Retina (tissue), 1 donor: ENCODE data around the gene ZYG11B.
A peak's percentile ranks its signal among the peaks of the same experiment; 100 is the strongest.
"Not testable (repeated sequence)": the region's sequence is repeated elsewhere in the genome, so short reads cannot be mapped to it uniquely, and the experiment has no call there.

ENCODE experiments used
- DNase-seq: peaks from one replicate; pipeline ENCODE4 v3.0.0-alpha.2; 2016

The ZYG11B gene

DNA sequence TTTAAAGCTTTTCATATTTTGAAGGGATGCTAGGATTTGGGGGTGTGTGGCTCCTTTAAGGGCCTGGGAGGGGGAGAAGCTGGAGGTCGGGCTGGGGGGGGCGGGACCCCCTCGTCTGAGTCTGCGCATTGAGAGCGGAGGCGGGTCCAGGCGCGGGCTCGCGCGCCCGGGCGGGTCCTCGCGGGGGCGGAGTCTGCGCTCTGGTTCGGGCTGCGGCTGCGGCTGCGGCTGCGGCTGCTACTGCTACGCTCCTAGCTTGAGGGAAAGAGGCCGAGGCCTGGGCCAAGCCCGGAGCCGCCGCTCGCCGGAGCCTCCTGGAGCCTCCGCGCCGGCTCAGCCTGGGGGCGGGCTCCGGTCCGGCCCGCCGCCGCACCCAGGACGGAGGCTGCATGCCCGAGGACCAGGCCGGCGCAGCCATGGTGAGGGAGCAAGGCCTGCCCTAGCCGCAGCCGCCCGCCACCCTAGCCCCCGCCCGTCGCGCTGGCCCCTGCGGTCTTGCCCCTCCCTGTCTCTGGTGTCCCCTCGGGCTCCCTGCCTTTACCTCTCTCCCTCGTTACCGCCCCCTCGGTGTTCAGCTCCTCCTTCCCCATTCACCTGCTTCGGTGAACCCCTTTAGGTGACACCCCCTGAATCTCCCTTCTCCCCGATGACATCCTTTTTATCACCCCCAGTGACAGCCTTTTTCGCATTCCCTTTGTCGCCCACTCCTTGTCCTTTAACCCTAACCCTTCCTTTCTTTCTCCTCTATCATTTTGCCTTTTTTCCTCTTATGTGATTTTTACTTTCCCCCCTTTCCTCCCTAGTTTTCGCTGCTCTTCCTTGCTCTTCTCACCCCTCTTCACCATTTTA is at the start of gene ZYG11B:
ZYG11B (plus strand) TSS at position 189 of the 849 bp plus-strand sequence; CDS start at position 390, 201 bp downstream.
- peak; percentile 92 for DNase-seq

DNA sequence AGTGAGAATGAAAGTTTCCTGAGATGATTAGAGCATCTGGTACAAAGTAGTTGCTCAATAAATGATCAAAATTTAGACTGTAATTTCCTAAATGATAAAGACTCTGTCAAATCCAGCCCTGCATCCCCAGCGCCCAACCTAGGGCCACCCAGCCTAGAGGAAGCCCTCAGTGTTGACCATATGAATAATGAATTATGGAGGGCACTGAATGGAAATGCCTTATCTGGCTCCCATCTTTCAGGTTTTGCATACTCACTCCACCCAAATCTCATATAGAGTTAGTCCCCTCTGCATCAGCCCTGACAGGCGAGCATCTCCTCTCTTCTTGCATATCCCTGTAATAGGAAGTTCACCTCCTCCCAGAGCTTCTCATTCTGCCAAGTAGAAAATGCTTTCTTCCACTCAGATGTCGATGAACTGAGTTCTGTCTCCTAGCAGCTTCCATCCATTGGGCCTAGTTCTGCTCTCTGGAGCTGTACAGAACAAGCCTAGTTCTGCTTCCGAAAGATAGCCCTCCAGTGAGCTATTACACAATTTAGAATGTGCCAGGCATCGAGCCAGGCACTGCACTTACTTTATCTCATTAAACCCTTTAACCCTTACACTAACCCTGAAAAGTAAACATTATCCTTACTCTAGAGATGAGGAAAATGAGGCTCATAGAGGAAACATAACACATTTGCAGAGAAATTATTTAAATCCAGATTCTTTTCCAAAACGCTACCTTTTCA is 49.0 kb upstream of the ZYG11B start:
- no peak for DNase-seq

- no peak for DNase-seq
Measured at GRCh38 chr1:52679048-52679447, 47.2 kb upstream of the ZYG11B start.

GRCh38 chr1:52679498-52679897 is 46.8 kb upstream of the ZYG11B start:
- no peak for DNase-seq

DNA sequence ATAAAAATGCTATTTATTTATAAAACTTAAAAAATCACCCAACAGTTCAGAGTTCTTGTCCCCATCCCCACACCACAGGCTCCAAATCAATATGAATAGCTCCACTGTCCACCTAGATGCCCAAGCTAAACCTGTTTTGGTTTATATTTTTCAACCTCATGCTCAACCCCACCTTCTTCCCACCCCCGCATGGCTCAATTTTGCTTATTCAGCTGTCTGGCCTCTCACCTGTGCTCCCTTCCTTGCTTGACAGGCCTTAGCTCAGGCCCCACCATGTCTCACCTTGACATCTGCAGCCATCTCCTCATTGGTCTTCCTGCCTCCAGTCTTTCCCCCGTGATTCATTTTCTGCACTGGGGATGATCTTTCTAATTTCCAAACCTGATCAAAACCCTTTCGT is 45.9 kb upstream of the ZYG11B start:
- DNase-seq, result no peak

DNA sequence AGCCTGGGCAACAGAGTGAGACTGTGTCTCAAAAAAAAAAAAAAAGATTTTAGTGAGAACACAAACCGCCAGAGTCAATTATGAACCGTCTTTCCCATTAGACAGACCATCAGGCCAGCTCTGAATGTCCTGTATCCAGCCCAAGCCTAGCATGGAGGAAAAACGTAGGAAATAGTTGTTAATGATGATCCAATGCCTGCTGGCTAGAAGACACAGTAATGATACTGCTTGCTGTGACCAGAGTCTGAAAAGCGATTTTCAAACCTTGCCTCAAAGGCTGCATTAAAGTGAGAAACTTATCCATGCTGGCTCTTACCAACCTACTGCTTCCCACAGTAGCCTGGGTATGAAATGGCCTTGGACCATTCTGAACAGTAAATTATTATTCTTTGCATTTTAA is 45.1 kb upstream of the ZYG11B start:
- no peak for DNase-seq

DNA sequence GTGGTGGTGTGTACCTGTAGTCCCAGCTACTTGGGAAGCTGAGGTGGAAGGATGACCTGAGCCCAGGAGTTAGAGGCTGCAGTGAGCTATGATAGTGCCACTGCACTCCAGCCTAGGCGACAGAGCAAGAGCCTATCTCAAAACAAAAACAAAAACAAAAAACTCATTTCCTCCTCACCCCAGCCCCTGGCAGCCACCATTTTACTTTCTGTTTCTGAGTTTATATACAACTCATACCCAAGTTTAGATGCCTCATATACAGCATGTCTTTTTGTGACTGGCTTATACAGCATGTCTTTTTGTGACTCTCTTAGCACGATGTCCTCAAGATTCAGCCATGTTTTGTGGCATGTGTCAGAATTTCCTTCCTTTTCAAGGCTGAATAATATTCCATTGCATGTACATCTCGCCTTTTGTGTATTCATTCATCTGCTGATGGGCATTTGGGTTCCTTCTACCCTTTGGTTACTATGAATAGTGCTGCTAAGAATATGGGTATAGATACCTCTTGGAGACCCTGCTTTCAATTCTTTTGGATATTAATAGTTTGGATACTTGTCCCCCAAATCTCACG is 42.8 kb upstream of the ZYG11B start:
- DNase-seq, result no peak

DNA sequence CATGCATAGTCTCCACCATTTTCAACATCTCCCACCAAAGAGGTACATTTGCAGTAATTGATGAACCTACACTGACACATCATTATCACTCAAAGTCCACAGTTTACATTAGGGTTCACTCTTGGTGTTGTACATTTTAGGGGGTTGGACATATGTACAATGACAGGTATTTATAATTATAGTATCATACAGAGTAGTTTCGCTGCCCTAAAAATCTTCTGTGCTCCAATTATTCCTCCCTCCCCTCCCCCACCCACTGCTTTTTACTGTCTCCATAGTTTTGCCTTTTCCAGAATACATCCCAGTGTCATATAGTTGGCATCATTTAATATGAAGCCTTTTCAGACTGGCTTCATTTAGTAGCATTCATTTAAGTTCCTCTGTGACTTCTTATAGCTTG is 41.7 kb upstream of the ZYG11B start:
- no peak for DNase-seq

- peak; percentile 80 for DNase-seq
Measured at GRCh38 chr1:52686261-52686751, 39.9 kb upstream of the ZYG11B start.

- no peak for DNase-seq
Measured at GRCh38 chr1:52686830-52687229, 39.4 kb upstream of the ZYG11B start.

DNA sequence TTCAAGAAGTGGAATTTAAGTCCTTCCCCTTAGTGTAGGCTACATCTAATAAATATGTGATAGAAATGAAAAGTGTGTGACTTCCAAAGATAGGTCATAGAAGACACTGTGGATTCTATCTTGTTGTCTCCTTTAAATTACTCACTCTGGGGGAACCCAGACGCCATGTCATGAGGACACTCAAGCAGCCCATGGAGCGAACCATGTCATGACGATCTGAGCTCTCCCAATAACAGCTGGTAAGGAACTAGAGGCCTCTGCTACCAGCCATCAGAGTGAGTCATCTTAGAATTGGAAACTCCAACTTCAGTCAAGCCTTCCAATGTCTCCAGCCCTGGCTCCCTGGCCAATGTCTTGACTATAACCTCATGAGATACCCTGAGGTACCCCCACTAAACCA is 34.4 kb upstream of the ZYG11B start:
- no peak for DNase-seq

GRCh38 chr1:52692697-52693096 is 33.6 kb upstream of the ZYG11B start:
- DNase-seq, result no peak

GRCh38 chr1:52693351-52693750 is 32.9 kb upstream of the ZYG11B start:
- not testable (repeated sequence) for DNase-seq

- DNase-seq, result no peak
Measured at GRCh38 chr1:52693843-52694242, 32.4 kb upstream of the ZYG11B start.

DNA sequence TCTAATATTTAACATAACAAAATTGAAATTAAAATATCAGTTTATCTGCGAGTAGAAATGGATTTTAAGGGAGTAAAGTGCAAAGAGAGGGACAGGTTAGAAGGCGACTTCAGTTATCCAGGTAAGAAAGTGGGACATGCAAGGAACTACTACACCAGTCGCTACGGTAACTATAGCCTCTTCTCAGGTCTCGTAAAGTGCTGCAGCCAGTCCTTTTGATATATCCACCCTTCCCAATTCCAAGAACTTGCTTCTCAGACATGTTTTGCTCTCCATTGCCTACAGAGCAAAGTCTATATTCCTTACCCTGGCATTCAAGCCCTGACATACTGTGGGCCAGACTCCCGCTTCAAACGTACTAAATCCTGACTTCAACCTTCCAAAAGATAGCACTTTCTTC is 30.6 kb upstream of the ZYG11B start:
- no peak for DNase-seq

DNA sequence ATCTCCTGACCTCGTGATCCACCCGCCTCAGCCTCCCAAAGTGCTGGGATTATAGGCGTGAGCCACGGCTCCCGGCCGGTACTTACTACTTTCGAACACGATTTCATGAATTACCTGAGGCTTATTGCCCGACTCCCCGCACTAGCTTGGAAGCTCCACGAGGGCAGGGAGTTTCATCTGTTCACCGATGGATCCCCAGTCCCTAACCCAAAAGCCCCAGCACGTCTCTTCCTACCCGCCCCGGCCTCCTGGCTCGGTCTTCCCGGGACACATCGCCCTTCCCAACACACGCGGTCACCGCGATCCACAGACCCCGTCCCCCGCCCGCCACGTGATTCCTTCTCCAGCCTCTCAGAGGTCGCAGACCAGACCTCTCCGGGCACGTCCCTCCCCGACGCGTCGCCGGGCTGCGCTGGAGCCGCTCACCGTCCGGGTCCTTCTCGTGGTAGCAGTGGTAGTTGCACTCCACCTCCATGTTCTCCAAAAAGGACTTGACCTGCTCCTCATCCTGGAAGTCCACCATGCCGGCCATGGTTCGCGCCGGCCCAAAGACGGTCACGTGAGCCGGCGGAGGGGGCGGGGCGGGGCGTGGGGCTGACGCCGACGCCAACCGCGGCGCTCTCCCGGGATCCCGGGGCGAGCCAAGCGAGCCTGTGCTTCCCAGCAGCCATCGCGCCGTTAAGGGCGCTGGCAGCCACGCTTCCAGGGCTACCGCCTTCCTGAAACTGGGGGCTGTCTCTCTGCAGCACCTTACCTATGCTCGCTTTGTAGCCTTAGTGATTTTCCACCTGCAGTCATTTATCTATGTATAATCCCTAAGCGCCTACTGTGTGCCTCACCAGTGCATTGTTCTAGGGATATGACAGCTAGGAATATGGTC is 28.2 kb upstream of the ZYG11B start, which contains the start of gene COA7:
COA7 (minus strand) TSS at position 553 of the 880 bp plus-strand sequence; CDS start at position 532, 21 bp downstream.
- DNase-seq, result peak; percentile 95

DNA sequence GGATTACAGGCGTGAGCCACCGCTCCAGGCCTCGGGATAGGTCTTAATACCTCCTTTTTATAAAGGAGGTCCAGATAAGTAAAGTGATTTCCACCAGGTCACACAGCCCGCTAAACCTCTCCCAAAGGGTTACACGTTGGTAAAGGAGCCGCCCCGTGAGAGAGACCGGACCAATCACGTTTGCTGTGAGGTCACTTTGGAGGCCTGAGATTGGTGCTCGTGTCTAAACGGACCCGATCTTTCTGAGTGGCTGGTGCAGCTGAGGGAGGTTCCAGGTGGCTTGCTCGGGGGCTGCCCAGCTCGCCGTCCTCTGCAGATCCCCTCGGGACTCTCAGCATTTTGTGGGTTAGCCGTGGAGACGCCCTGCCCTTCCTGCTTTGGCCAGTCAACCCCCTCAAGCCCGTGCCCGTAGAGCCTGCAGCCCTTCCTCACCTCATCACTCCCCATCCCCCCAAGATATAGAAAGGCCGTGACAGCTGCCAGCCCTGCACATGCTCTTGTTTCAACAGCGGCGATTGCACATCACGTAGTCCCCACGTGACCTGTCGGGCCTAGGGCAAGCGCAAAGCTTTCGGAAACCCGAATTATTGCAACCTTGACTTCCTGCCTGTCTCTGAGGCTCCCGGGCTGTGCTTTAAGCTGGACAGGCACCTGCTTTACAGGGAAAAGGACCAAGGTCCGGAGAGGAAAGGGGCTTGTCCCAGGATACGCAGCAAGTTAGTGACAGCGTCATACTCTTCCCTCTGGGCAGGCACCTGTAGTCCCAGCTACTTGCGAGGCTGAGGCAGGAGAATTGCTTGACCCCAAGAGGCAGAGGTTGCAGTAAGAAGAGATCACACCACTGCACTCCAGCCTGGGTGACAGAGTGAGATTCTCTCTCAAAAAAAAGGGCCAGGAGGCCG is 23.1 kb upstream of the ZYG11B start:
- peak; percentile 95 for DNase-seq

GRCh38 chr1:52706136-52706670 is 20.1 kb upstream of the ZYG11B start:
- DNase-seq, result no peak

- DNase-seq, result no peak
Measured at GRCh38 chr1:52706941-52707926, 19.0 kb upstream of the ZYG11B start.
